ENCODE data around the gene NOL8.

Gene NOL8

GRCh38 chr9:92325269-92325990 is at the start of gene NOL8, which contains the start of gene CENPP:
TSS of gene NOL8 (minus strand) at chr9:92325350. CDS start at chr9:92324161, 1,189 bp downstream.
TSS of gene CENPP (plus strand) at chr9:92325953.
- DNase-seq (ENCODE audit: low spot score): peak; percentile 94

GRCh38 chr9:92373167-92373566 is 48.0 kb upstream of the NOL8 start:
- no peak for DNase-seq (ENCODE audit: low spot score)

GRCh38 chr9:92369075-92369474 is 43.9 kb upstream of the NOL8 start:
- no peak for DNase-seq (ENCODE audit: low spot score)

DNA sequence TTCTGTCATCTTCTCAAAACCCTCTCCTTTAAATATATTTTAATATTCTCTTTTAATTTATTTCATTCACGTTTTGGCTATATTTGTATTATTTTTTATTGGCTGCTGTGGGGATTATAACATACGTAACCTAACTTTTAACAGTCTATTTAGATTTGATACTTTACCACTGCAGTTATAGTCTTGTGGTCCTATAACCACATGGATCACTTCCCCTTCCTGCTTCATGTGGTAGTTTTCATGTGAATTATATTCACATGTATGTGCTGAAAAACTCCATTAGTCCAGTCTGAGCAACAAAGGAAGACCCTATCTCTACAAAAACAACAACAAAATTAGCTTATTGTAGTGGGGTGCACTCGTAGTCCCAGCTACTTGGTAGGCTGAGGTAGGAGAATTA is 34.9 kb upstream of the NOL8 start:
- DNase-seq (ENCODE audit: low spot score): no peak

DNA sequence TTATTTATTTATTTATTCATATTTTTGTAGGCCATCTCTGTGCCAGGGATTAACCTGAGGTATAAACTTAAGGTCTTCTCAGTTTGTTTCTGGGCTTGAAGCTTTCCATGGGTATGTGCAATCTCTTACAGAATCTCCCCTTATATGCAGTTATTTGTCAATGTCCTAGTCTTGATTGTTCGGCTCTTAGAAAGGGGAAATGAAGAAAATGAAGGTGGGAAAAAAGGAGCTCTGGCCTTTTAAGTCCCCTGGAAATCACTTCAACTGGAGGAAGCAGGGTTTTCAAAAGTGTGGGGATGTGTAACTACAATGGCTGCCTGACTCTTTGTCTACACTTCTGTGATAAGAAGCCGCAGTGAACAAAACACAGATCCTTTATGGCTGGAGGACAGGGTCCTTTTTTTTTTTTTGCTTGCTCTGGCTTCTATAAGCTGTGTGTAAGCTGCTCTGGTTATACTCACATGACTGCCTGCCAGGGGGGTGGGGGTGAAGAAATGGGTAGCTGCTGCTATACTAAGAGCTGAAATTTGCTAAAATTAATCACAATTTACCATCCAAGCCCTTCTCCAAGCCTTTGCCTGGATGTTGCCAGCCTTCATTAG is 34.3 kb upstream of the NOL8 start:
- DNase-seq (ENCODE audit: low spot score): no peak

DNA sequence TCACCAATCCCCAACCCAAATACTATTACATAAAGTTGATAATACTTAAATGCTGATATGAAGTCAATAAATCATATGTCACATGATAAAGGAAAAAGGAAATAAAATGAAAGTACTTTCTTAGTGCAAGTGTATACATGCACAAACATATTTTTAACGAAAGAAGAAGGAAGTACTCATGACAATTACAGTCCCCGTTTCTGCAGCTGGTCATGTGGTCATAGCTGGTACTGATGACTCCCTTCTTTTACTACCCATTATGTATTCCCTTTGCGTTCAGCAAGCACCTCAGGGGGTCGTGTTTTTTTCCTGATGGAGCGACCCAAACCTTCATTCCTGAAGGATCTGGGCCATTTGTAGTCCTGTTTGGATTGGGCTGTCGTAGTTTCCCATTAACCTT is 27.9 kb upstream of the NOL8 start:
- no peak for DNase-seq (ENCODE audit: low spot score)

- DNase-seq (ENCODE audit: low spot score): no peak
These were observed 25.6 kb upstream of the NOL8 start for GRCh38 chr9:92350740-92351133.

GRCh38 chr9:92349771-92350739 is 24.9 kb upstream of the NOL8 start:
- DNase-seq (ENCODE audit: low spot score): peak; percentile 40

DNA sequence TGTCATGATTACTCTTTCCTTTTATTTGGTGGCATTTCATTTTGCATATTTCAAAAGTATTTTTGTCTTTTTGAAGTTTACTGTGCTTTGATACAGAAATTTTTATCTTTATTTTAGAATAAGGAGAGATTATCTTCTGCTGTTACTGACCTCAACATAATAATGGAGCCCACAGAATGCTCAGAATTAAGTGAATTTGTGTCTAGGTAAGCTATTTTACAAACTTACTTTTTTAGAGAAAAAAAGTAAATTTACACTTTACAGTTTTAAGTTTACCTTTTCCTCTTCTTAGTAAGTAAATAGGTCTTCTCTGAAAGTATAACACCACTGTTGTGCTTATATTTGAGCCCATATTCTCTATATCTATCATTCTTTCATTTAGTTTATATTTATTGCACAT is 20.4 kb upstream of the NOL8 start:
- no peak for DNase-seq (ENCODE audit: low spot score)

DNA sequence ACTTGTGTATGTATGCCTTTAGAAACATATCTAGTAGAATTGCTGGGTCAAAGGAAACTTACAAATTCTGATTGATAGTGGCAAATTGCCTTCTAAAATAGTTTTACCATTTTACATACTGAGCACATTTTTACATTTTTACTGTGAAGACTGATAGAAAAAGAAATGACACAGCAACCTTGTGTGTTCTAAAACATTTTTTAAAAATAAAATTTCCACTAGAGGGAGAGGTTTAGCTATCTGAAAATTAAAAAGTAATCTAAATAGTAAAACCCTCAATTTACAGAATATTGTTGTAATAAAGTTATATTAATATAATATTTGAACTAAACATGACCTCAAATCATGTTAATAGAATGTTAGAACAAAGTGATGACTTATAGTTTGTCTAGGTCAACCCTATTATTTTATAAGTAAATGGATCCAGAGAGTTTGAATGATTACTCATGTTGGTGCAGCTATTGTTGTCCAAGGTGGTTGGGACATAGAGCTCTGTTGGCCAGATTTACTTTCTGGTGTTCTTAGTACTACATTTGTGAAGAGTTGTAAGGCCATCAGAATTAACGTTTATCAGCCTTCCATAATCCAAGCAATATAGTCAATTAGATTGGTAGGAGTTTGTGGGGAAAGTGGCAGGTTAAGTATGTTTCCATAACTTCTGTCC is 17.8 kb upstream of the NOL8 start:
- DNase-seq (ENCODE audit: low spot score): peak; percentile 43

DNA sequence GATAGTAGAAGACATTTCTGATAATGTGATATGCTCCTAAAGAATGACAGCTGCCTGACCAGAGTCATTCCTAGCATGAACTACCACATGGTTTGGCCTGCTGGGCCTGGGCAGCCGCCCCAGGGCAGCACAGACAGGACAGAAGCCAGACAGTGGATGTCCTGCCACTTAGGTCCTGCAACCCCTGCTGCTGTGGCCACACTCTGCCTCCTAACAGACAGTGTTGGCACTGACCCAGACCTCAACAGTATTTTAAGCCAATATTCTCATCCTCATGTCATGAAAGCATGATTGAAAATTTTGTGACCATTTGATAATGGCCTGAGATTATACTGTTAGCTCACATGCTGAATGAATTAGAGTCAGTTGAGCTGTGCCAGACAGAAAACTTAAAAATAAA is 16.4 kb upstream of the NOL8 start:
- peak; percentile 11 for DNase-seq (ENCODE audit: low spot score)

DNA sequence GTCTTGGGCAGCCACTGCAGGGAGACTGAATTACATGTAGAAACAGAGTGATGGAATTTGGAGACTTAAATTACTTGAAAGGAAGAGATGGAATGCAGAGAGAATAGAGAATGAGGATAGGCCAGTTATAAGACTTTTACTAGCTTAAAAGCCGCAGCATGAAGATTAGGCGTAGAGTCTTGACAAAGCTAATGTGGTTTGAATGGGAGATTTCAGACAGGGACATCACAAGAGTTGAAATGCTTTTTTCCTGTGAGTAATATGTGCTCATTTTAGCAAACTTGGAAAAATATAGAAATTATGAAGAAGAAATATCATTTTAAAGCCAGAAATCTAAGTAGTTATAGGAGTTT is 8.1 kb upstream of the NOL8 start:
- no peak for DNase-seq (ENCODE audit: low spot score)

- no peak for DNase-seq (ENCODE audit: low spot score)
These were observed 7.6 kb upstream of the NOL8 start for GRCh38 chr9:92332577-92333281.

- peak; percentile 45 for DNase-seq (ENCODE audit: low spot score)
These were observed 3.1 kb upstream of the NOL8 start for GRCh38 chr9:92328225-92328624.

- no peak for DNase-seq (ENCODE audit: low spot score)
These were observed 2.2 kb upstream of the NOL8 start for GRCh38 chr9:92327283-92327850.

DNA sequence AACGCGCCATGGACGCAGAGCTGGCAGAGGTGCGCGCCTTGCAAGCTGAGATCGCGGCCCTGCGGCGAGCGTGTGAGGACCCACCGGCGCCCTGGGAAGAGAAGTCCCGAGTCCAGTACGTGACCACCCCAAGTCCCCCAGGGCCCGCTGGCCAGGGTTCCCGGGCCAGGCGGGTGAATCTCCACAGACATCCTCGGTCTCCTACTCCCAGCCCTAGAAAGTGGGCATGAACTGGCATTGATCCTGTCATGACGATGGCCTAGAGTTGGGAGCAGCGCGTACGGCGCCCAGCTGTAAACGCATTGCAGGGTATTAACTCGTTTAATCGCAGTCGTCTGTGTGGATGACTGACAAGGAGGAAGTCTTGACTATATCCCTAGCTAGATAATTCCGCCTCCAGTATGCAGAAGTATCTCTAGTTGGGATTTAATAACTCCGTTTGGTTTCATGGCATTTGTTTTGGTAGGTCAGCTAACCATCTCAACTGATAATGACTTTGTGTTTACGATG is 896 bp upstream of the NOL8 start:
- no peak for DNase-seq (ENCODE audit: low spot score)

- DNase-seq (ENCODE audit: low spot score): no peak
These were observed 271 bp downstream of the NOL8 start for GRCh38 chr9:92324889-92325268.

DNA sequence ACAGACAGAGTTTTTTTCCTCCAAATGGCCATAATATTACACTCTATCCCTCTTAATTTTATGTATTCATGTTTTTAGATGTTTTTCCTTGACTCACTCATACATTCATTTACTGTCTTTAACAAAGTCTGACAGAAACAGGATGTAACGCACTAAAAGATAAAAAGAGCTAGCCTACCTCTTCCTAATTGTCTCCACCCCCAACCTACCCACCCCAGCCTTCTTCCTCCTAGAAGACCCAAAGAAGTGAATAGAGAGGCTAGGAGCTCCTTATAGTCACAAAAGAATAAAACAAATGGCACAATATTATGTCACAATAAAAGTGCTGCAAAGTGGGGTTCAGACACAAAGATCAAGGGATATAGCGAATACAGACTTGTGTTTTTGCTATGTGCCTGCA is 719 bp downstream of the NOL8 start:
- no peak for DNase-seq (ENCODE audit: low spot score)

- no peak for DNase-seq (ENCODE audit: low spot score)
These were observed 9.7 kb downstream of the NOL8 start for GRCh38 chr9:92315456-92315855.

DNA sequence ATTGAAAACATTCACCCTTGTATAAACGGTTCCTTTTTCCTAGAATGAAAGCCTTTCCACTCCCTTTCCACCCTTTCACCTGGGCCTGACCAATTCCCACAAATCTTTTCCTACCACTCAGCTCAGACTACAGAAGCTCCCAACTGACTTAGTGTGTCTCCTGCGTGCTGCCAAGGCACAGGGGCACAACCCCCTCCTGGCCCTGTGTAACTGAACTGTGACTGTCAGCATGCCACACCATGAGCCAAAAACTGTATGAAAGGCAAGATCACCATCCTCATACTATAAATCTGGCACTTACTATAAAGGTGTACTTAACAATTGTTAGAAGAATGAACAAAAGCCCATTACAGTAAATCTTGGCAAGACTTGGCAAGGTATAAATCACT is 11.5 kb downstream of the NOL8 start:
- DNase-seq (ENCODE audit: low spot score): no peak
